Colonic mucosa (tissue), 4 donors: ENCODE results near the gene IQGAP2. TPM values are rescaled to one million over a fixed set of nuclear protein-coding genes. Genes with fewer than 3 reads are reported as not detected.
"Not testable (repeated sequence)": the region's sequence is repeated elsewhere in the genome, so short reads cannot be mapped to it uniquely, and the experiment has no call there.

Source experiments
- DNase-seq: peaks from one replicate; pipeline ENCODE4 v3.0.0-alpha.2; 2020
- H3K27ac ChIP-seq: fragments of 200-600 bp; one replicate; pipeline ENCODE4 v1.8.0; 2021
- H3K27me3 ChIP-seq: fragments of 200-600 bp; one replicate; pipeline ENCODE4 v1.8.0; 2021
- H3K36me3 ChIP-seq: fragments of 200-600 bp; one replicate; pipeline ENCODE4 v1.8.0; 2021
- H3K4me1 ChIP-seq: fragments of 200-600 bp; one replicate; pipeline ENCODE4 v1.8.0; 2021; ENCODE audit warnings: mild to moderate bottlenecking
- H3K4me3 ChIP-seq: fragments of 200-600 bp; one replicate; pipeline ENCODE4 v1.8.0; 2021
- H3K9ac ChIP-seq, 2 donors: one replicate each; pipeline ENCODE4 v1.7.0; 2013; ENCODE audit warnings: control low read depth in 2 of 2, low read depth in 2 of 2, low read length in 2 of 2
- H3K9me3 ChIP-seq: fragments of 200-600 bp; one replicate; pipeline ENCODE4 v1.8.0; 2021
- intact Hi-C: fragments of 100-400 bp; cut with DNase I; formaldehyde crosslinking; loops from one replicate; pipeline ENCODE4 v1.14.1; 2022
- total RNA-seq, 2 donors: library from RNA; stranded (reverse); fragmentation: NEBNext Ultra II Directional in 1 of 2; extraction: Animal tissue kit (Norgen Biotek cat#: 25700) in 1 of 2; gene quantifications; one replicate each; pipeline ENCODE4 v1.2.1, GENCODE V29; 2021
- TF ChIP-seq, protein P1 (sequence below): fragments of 200-600 bp; IDR thresholded peaks from one replicate; pipeline ENCODE4 v1.8.0; 2022; ENCODE audit warnings: antibody characterized with exemption, mild to moderate bottlenecking
- donor health status: healthy.
- donor health status: DM: no; HTN: no; CAD: no.
- donor health status: DM: no; HTN: no; CAD: no.

IQGAP2 gene
- total RNA-seq, 2 donors from 2014 or later: 62.2 to 75.6 TPM

DNA sequence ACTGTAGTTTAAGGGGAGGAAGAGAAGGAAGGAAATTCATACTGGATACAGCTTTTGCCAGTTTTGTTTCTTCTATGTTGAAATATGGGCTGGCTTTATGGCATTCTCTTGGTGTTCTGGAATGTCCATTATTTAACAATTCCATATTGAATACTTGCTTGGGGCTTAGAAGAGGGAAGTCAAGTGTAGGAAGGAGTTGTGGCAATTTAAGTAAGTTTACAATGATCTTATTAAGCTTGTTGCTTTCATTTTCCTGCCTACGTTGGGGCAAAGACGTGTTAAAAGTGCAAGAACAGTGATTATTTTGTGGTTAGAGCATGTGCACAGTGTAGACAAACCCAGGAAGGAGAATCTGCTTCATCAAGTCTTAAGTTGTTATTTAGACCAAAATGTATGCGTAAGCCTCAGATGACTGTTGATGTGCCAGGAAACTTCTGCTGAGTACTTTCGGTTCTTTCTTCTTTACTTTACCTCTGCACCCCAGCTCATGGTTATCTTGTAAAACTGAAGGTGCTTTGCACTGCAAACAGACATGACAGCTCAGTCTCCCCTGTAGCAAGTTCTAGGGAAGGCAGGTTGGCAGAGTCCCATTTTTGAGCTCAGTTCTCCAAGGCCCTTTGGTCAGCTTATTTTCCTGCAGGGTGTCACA is 144.3 kb downstream of the IQGAP2 start:
- Histone ChIP-seq H3K4me1 (peaks cover 28% of the 10 kb centered on the region), H3K9me3 (no peaks in the 10 kb centered on the region), H3K4me3 (no peak overlapping the region), H3K36me3 (no peaks in the 10 kb centered on the region), H3K27me3 (no peaks in the 10 kb centered on the region), H3K9ac (peak overlapping the region in 1 of 2 donors; percentile 38), H3K27ac (peak overlapping the region; percentile 68)
- peak; percentile 25 for DNase-seq
- intact Hi-C loops: no loop called here
- TF ChIP-seq, protein P1, sequence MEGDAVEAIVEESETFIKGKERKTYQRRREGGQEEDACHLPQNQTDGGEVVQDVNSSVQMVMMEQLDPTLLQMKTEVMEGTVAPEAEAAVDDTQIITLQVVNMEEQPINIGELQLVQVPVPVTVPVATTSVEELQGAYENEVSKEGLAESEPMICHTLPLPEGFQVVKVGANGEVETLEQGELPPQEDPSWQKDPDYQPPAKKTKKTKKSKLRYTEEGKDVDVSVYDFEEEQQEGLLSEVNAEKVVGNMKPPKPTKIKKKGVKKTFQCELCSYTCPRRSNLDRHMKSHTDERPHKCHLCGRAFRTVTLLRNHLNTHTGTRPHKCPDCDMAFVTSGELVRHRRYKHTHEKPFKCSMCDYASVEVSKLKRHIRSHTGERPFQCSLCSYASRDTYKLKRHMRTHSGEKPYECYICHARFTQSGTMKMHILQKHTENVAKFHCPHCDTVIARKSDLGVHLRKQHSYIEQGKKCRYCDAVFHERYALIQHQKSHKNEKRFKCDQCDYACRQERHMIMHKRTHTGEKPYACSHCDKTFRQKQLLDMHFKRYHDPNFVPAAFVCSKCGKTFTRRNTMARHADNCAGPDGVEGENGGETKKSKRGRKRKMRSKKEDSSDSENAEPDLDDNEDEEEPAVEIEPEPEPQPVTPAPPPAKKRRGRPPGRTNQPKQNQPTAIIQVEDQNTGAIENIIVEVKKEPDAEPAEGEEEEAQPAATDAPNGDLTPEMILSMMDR: no peak

DNA sequence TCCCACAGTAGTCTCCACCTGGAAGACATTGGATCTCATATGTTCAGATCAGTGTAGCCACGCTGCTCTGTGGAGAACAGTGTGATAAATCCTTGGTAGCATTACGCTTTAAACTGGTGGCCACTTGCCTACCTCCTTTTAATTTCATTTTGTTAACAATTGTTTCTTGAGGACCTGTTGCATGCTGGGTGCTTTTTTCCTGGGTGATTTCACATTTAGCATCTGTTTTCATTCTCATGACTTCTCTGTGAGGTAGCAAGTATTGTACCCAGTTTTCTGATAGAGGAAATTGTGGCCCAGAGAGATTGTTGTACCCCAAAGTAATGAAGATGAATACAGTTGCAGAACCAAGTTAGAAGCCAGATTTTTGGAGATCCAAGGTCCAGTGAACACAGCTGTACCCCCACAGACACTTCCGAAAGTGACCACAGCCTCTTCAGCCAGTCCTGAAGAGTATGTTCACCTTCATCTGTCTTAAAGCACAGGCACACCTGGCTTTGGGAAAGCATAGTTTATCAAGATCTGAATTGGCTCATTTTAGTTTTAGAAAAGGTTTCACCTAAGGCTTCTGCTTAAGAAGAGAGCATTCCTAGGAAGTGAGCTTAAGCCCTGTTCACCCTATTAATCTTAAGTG is 144.9 kb downstream of the IQGAP2 start:
- no peaks in the 10 kb centered on the region for H3K27me3 ChIP-seq
- peak overlapping the region in 1 of 2 donors; percentile 38 for H3K9ac ChIP-seq
- no peak overlapping the region for H3K4me3 ChIP-seq
- DNase-seq: no peak
- peaks cover 28% of the 10 kb centered on the region for H3K4me1 ChIP-seq
- no peaks in the 10 kb centered on the region for H3K36me3 ChIP-seq
- H3K9me3 ChIP-seq: no peaks in the 10 kb centered on the region
- intact Hi-C loops: no loop called here
- H3K27ac ChIP-seq: peak overlapping the region; percentile 68
- TF ChIP-seq, protein P1: no peak

DNA sequence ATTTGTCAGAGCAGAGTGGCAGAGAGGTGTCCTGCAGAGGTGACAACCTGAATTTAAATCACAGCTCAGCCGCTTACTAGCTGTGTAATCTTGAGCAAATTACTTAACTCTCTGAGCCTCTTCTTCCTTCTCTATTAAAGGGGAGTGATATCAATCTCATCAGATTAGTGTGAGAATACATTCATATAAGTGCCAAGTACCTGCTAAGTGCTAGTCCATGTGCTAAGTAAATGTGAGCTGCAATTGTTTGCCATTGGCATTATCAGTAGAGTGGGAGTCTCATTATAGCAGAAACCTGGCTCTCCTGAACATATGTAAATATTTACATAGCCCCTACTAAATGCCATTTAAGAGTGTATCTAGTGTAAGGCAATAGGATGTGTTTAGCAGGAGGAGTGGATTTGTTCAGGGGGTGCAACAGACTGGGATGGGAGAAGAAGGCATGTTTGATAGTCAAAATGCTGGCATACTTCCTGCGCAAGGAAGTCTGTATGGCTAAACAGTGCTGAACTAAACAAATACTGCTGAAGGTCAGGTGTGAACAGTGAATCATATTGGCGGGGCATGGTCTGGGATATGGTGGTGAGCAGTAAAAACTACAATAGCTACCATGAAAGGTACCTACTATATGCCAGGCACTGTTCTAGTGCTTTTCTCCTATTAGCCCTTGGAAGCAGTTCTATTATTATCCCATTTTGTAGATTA is 145.6 kb downstream of the IQGAP2 start:
- intact Hi-C loops: no loop called here
- no peaks in the 10 kb centered on the region for H3K36me3 ChIP-seq
- H3K9me3 ChIP-seq: no peaks in the 10 kb centered on the region
- H3K27me3 ChIP-seq: no peaks in the 10 kb centered on the region
- H3K4me1 ChIP-seq: peaks cover 28% of the 10 kb centered on the region
- no peak overlapping the region for H3K9ac ChIP-seq
- peak; percentile 59 for DNase-seq
- H3K4me3 ChIP-seq: no peak overlapping the region
- TF ChIP-seq, protein P1: no peak
- peak overlapping the region; percentile 68 for H3K27ac ChIP-seq

DNA sequence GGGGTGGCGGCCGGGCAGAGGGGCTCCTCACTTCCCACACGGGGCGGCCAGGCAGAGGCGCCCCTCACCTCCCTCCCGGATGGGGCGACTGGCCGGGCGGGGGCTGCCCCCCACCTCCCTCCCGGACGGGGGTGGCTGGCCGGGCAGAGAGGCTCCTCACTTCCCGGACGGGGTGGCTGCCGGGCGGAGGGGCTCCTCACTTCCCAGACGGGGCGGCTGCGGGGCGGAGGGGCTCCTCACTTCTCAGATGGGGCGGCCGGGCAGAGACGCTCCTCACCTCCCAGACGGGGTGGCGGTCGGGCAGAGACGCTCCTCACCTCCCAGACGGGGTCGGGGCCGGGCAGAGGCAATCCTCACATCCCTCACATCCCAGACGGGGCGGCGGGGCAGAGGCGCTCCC is 147.8 kb downstream of the IQGAP2 start:
- H3K27ac ChIP-seq, H3K36me3 ChIP-seq, DNase-seq, H3K9me3 ChIP-seq, H3K27me3 ChIP-seq, H3K4me3 ChIP-seq, intact Hi-C loops, H3K9ac ChIP-seq: not testable (repeated sequence)
- peaks cover 23% of the 10 kb centered on the region for H3K4me1 ChIP-seq

DNA sequence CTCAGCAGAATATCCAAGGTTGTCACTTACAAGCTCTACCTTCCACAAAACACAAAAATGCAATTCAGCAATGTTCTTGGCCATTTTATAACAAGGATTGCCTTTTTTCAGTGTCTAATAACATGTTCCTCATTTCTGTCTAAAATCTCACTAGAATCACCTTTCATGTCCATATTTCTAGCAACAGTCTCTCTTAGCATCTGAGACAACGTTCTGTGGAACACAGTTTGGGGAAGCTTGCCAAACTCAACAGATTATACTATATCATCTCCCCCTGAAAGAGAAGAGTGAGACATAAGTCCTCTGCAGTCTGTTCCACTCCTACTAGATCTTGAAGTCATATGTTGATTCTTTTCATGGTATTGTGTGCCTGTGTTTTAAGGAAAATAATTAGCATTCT is 149.5 kb downstream of the IQGAP2 start:
- no peaks in the 10 kb centered on the region for H3K27me3 ChIP-seq
- TF ChIP-seq, protein P1: no peak
- H3K4me1 ChIP-seq: peaks cover 14% of the 10 kb centered on the region
- DNase-seq: no peak
- intact Hi-C loops: no loop called here
- no peak overlapping the region for H3K4me3 ChIP-seq
- no peak overlapping the region for H3K27ac ChIP-seq
- H3K9me3 ChIP-seq: no peaks in the 10 kb centered on the region
- H3K9ac ChIP-seq: no peak overlapping the region
- no peaks in the 10 kb centered on the region for H3K36me3 ChIP-seq
